GM12878 (cell line): ENCODE measurements around the gene WNT7A. TPM values are rescaled to one million over a fixed set of nuclear protein-coding genes. Genes with fewer than 3 reads are reported as not detected.

Source experiments
- ESRRA ChIP-seq: IDR thresholded peaks from 2 replicates; pipeline ENCODE4 v1.6.1; 2012; ENCODE audit warnings: mild to moderate bottlenecking, low read length, improper control_type of control experiment
- NRF1 ChIP-seq: conservative IDR thresholded peaks from 2 replicates; pipeline ENCODE4 v1.6.1; 2011; ENCODE audit warnings: mild to moderate bottlenecking, low read depth, low read length, improper control_type of control experiment
- POLR2AphosphoS2 ChIP-seq: IDR thresholded peaks from 2 replicates; pipeline ENCODE4 v1.6.1; 2011; ENCODE audit warnings: low read depth, mild to moderate bottlenecking, low read length, improper control_type of control experiment, moderate library complexity
- POU2F2 ChIP-seq: IDR thresholded peaks from 3 replicates; pipeline ENCODE4 v1.6.1; 2011; ENCODE audit warnings: low read depth, mild to moderate bottlenecking, low read length, borderline replicate concordance
- SUPT20H ChIP-seq: IDR thresholded peaks from 2 replicates; pipeline ENCODE4 v1.6.1; 2011; ENCODE audit warnings: low read depth, mild to moderate bottlenecking, low read length, moderate library complexity, borderline replicate concordance; ENCODE audit not compliant: control insufficient read depth
- SUZ12 ChIP-seq: fragments of 200-600 bp; sonication (generic); IDR thresholded peaks from one replicate; pipeline ENCODE4 v1.6.1; 2018; ENCODE audit warnings: antibody characterized with exemption, mild to moderate bottlenecking; ENCODE audit not compliant: unreplicated experiment
- polyA plus RNA-seq, 11 experiments: library from polyadenylated mRNA; depleted of rRNA in 4 of 11; unstranded in 6 of 11; stranded (reverse) in 5 of 11; fragments of >200 nt; fragmentation: Nextera tagmentation in 4 of 11; fragmentation: Illumina TruSeq in 1 of 11; extraction: Ambion mirVana in 4 of 11; extraction: Trizol in 1 of 11; gene quantifications; 1 replicate in 1 of 11; 2 replicates in 10 of 11; pipeline versions ENCODE4 v1.2.1 to v1.2.3, GENCODE V29; 2011 to 2016; ENCODE audit warnings: inconsistent platforms in 2 of 11, missing spikeins in 2 of 11, low read depth in 1 of 11
- total RNA-seq, 4 experiments: library from RNA; depleted of rRNA in 3 of 4; stranded (reverse); fragments of >200 nt in 3 of 4; fragmentation: Illumina TruSeq in 1 of 4; extraction: Trizol in 1 of 4; gene quantifications; 2 replicates each; pipeline versions ENCODE4 v1.2.1 to v1.2.3, GENCODE V29; 2013 to 2021
- TF ChIP-seq, protein P1 (sequence below): fragments of 150-350 bp; IDR thresholded peaks from 2 replicates; pipeline ENCODE4 v1.6.1; 2014; ENCODE audit warnings: mild to moderate bottlenecking, low read depth, low read length
- TF ChIP-seq, protein P2 (sequence below): fragments of 450-650 bp; formaldehyde crosslinking; IDR thresholded peaks from 2 replicates; pipeline ENCODE4 v1.5.0; 2022; ENCODE audit warnings: mild to moderate bottlenecking, missing genetic modification characterization
- TF ChIP-seq, protein P3 (sequence below): IDR thresholded peaks from 2 replicates; pipeline ENCODE4 v1.6.1; 2012; ENCODE audit warnings: low read depth, low read length, improper control_type of control experiment
- TF ChIP-seq, protein P4 (sequence below): fragments of 450-650 bp; IDR thresholded peaks from 2 replicates; pipeline ENCODE4 v1.6.1; 2017; ENCODE audit warnings: mild to moderate bottlenecking, moderate library complexity
- TF ChIP-seq, protein P5 (sequence below): fragments of 450-650 bp; formaldehyde crosslinking; IDR thresholded peaks from 2 replicates; pipeline ENCODE4 v1.4.0; 2022; ENCODE audit warnings: mild to moderate bottlenecking, moderate library complexity
- TF ChIP-seq, protein P6 (sequence below): IDR thresholded peaks from 2 replicates; pipeline ENCODE4 v1.6.1; 2011; ENCODE audit warnings: mild to moderate bottlenecking, low read depth, low read length, moderate library complexity; ENCODE audit not compliant: insufficient replicate concordance

Gene WNT7A
- total and polyA plus RNA-seq, 10 of the 15 experiments (the other 5 are each of a cell fraction or from before 2014, with no cell fraction given): 0.08 TPM; not detected in 9

DNA sequence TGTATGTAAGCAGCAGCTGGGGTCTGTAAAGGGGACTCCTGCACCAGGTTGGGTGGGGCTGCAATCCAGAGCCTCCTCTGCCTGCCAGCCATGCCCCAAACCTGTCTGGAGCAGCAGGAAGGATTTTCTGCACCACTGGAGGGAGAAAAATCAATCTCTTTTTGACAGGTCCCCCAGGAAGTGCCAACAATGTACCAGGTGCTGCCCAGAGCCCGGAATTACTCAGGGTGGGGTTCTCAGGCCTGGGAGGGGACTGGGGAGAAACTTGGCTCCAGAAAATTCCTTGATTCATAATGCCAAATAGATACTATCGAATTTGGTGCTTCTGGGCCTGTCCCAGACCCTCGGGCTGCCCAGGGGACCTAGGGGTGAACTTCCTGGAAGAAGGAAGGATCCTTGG, 52.6 kb downstream of the WNT7A start (continued):
- TF ChIP-seq, protein P1, sequence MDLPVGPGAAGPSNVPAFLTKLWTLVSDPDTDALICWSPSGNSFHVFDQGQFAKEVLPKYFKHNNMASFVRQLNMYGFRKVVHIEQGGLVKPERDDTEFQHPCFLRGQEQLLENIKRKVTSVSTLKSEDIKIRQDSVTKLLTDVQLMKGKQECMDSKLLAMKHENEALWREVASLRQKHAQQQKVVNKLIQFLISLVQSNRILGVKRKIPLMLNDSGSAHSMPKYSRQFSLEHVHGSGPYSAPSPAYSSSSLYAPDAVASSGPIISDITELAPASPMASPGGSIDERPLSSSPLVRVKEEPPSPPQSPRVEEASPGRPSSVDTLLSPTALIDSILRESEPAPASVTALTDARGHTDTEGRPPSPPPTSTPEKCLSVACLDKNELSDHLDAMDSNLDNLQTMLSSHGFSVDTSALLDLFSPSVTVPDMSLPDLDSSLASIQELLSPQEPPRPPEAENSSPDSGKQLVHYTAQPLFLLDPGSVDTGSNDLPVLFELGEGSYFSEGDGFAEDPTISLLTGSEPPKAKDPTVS: no peak
- TF ChIP-seq, protein P2, sequence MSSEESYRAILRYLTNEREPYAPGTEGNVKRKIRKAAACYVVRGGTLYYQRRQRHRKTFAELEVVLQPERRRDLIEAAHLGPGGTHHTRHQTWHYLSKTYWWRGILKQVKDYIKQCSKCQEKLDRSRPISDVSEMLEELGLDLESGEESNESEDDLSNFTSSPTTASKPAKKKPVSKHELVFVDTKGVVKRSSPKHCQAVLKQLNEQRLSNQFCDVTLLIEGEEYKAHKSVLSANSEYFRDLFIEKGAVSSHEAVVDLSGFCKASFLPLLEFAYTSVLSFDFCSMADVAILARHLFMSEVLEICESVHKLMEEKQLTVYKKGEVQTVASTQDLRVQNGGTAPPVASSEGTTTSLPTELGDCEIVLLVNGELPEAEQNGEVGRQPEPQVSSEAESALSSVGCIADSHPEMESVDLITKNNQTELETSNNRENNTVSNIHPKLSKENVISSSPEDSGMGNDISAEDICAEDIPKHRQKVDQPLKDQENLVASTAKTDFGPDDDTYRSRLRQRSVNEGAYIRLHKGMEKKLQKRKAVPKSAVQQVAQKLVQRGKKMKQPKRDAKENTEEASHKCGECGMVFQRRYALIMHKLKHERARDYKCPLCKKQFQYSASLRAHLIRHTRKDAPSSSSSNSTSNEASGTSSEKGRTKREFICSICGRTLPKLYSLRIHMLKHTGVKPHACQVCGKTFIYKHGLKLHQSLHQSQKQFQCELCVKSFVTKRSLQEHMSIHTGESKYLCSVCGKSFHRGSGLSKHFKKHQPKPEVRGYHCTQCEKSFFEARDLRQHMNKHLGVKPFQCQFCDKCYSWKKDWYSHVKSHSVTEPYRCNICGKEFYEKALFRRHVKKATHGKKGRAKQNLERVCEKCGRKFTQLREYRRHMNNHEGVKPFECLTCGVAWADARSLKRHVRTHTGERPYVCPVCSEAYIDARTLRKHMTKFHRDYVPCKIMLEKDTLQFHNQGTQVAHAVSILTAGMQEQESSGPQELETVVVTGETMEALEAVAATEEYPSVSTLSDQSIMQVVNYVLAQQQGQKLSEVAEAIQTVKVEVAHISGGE (CRISPR knock-in tag): no peak
- TF ChIP-seq NRF1 (no peak), ESRRA (no peak), POLR2AphosphoS2 (no peak), SUZ12 (no peak), POU2F2 (no peak), SUPT20H (no peak)
- TF ChIP-seq, protein P3, sequence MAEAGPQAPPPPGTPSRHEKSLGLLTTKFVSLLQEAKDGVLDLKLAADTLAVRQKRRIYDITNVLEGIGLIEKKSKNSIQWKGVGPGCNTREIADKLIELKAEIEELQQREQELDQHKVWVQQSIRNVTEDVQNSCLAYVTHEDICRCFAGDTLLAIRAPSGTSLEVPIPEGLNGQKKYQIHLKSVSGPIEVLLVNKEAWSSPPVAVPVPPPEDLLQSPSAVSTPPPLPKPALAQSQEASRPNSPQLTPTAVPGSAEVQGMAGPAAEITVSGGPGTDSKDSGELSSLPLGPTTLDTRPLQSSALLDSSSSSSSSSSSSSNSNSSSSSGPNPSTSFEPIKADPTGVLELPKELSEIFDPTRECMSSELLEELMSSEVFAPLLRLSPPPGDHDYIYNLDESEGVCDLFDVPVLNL: no peak
- TF ChIP-seq, protein P4, sequence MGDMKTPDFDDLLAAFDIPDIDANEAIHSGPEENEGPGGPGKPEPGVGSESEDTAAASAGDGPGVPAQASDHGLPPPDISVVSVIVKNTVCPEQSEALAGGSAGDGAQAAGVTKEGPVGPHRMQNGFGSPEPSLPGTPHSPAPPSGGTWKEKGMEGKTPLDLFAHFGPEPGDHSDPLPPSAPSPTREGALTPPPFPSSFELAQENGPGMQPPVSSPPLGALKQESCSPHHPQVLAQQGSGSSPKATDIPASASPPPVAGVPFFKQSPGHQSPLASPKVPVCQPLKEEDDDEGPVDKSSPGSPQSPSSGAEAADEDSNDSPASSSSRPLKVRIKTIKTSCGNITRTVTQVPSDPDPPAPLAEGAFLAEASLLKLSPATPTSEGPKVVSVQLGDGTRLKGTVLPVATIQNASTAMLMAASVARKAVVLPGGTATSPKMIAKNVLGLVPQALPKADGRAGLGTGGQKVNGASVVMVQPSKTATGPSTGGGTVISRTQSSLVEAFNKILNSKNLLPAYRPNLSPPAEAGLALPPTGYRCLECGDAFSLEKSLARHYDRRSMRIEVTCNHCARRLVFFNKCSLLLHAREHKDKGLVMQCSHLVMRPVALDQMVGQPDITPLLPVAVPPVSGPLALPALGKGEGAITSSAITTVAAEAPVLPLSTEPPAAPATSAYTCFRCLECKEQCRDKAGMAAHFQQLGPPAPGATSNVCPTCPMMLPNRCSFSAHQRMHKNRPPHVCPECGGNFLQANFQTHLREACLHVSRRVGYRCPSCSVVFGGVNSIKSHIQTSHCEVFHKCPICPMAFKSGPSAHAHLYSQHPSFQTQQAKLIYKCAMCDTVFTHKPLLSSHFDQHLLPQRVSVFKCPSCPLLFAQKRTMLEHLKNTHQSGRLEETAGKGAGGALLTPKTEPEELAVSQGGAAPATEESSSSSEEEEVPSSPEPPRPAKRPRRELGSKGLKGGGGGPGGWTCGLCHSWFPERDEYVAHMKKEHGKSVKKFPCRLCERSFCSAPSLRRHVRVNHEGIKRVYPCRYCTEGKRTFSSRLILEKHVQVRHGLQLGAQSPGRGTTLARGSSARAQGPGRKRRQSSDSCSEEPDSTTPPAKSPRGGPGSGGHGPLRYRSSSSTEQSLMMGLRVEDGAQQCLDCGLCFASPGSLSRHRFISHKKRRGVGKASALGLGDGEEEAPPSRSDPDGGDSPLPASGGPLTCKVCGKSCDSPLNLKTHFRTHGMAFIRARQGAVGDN: no peak
- TF ChIP-seq, protein P5, sequence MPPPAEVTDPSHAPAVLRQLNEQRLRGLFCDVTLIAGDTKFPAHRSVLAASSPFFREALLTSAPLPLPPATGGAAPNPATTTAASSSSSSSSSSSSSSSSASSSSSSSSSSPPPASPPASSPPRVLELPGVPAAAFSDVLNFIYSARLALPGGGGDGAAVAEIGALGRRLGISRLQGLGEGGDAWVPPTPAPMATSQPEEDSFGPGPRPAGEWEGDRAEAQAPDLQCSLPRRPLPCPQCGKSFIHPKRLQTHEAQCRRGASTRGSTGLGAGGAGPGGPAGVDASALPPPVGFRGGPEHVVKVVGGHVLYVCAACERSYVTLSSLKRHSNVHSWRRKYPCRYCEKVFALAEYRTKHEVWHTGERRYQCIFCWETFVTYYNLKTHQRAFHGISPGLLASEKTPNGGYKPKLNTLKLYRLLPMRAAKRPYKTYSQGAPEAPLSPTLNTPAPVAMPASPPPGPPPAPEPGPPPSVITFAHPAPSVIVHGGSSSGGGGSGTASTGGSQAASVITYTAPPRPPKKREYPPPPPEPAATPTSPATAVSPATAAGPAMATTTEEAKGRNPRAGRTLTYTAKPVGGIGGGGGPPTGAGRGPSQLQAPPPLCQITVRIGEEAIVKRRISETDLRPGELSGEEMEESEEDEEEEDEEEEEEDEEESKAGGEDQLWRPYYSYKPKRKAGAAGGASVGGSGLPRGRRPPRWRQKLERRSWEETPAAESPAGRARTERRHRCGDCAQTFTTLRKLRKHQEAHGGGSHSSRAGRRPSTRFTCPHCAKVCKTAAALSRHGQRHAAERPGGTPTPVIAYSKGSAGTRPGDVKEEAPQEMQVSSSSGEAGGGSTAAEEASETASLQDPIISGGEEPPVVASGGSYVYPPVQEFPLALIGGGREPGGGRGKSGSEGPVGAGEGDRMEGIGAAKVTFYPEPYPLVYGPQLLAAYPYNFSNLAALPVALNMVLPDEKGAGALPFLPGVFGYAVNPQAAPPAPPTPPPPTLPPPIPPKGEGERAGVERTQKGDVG (CRISPR knock-in tag): no peak
- TF ChIP-seq, protein P6, sequence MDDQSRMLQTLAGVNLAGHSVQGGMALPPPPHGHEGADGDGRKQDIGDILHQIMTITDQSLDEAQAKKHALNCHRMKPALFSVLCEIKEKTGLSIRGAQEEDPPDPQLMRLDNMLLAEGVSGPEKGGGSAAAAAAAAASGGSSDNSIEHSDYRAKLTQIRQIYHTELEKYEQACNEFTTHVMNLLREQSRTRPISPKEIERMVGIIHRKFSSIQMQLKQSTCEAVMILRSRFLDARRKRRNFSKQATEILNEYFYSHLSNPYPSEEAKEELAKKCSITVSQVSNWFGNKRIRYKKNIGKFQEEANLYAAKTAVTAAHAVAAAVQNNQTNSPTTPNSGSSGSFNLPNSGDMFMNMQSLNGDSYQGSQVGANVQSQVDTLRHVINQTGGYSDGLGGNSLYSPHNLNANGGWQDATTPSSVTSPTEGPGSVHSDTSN: no peak
